ENCODE measurements around the gene NAPG.
"Not testable (repeated sequence)": the region's sequence is repeated elsewhere in the genome, so short reads cannot be mapped to it uniquely, and the experiment has no call there.

Gene NAPG

GRCh38 chr18:10559553-10560451 is 34.0 kb downstream of the NAPG start:
- peak overlapping the region in 1 of 2 donors; percentile 56 for H3K4me3 ChIP-seq (ENCODE audit: low read length in 2 of 2)
- H3K36me3 ChIP-seq (ENCODE audit: control insufficient read depth in 2 of 2, insufficient read depth in 2 of 2, low read length in 2 of 2) = peaks cover 15 to 28% of the 10 kb centered on the region in 2 donors
- H3K9ac ChIP-seq (ENCODE audit: low read depth in 1 of 2, low read length in 2 of 2) = peak overlapping the region; percentile 4 to 37
- no peak overlapping the region for H3K27ac ChIP-seq (ENCODE audit: low read depth in 2 of 2, low read length in 2 of 2)
- H3K4me1 ChIP-seq (ENCODE audit: control insufficient read depth in 2 of 2, insufficient read depth in 2 of 2, low read length in 2 of 2) = peaks cover 0 to 5% of the 10 kb centered on the region in 2 donors
- no peaks in the 10 kb centered on the region for H3K9me3 ChIP-seq (ENCODE audit: control insufficient read depth in 2 of 2, low read length in 2 of 2)
- H3K27me3 ChIP-seq (ENCODE audit: control insufficient read depth in 2 of 2, insufficient read depth in 2 of 2, low read length in 2 of 2) = no peaks in the 10 kb centered on the region

- Histone ChIP-seq H3K9me3 (ENCODE audit: control insufficient read depth in 2 of 2, low read length in 2 of 2) (no peaks in the 10 kb centered on the region), H3K27me3 (ENCODE audit: control insufficient read depth in 2 of 2, insufficient read depth in 2 of 2, low read length in 2 of 2) (no peaks in the 10 kb centered on the region), H3K27ac (ENCODE audit: low read depth in 2 of 2, low read length in 2 of 2) (no peak overlapping the region), H3K4me1 (ENCODE audit: control insufficient read depth in 2 of 2, insufficient read depth in 2 of 2, low read length in 2 of 2) (peaks cover 0 to 5% of the 10 kb centered on the region in 2 donors), H3K4me3 (ENCODE audit: low read length in 2 of 2) (peak overlapping the region in 1 of 2 donors; percentile 56), H3K9ac (ENCODE audit: low read depth in 1 of 2, low read length in 2 of 2) (peak overlapping the region; percentile 4 to 37), H3K36me3 (ENCODE audit: control insufficient read depth in 2 of 2, insufficient read depth in 2 of 2, low read length in 2 of 2) (peaks cover 11 to 20% of the 10 kb centered on the region in 2 donors)
Observed at GRCh38 chr18:10560452-10561045, 34.7 kb downstream of the NAPG start.

- Histone ChIP-seq H3K27me3 (ENCODE audit: control insufficient read depth in 2 of 2, insufficient read depth in 2 of 2, low read length in 2 of 2) (no peaks in the 10 kb centered on the region), H3K4me3 (ENCODE audit: low read length in 2 of 2) (no peak overlapping the region), H3K27ac (ENCODE audit: low read depth in 2 of 2, low read length in 2 of 2) (no peak overlapping the region), H3K9me3 (ENCODE audit: control insufficient read depth in 2 of 2, low read length in 2 of 2) (no peaks in the 10 kb centered on the region), H3K9ac (ENCODE audit: low read depth in 1 of 2, low read length in 2 of 2) (no peak overlapping the region), H3K36me3 (ENCODE audit: control insufficient read depth in 2 of 2, insufficient read depth in 2 of 2, low read length in 2 of 2) (peaks cover 2 to 3% of the 10 kb centered on the region in 2 donors), H3K4me1 (ENCODE audit: control insufficient read depth in 2 of 2, insufficient read depth in 2 of 2, low read length in 2 of 2) (peaks cover 0 to 5% of the 10 kb centered on the region in 2 donors)
Observed at GRCh38 chr18:10562773-10563160, 36.9 kb downstream of the NAPG start.

GRCh38 chr18:10563886-10564285 is 38.1 kb downstream of the NAPG start:
- peaks cover 0 to 5% of the 10 kb centered on the region in 2 donors for H3K4me1 ChIP-seq (ENCODE audit: control insufficient read depth in 2 of 2, insufficient read depth in 2 of 2, low read length in 2 of 2)
- no peak overlapping the region for H3K9ac ChIP-seq (ENCODE audit: low read depth in 1 of 2, low read length in 2 of 2)

GRCh38 chr18:10564975-10565773 is 39.3 kb downstream of the NAPG start:
- no peaks in the 10 kb centered on the region for H3K27me3 ChIP-seq (ENCODE audit: control insufficient read depth in 2 of 2, insufficient read depth in 2 of 2, low read length in 2 of 2)
- no peaks in the 10 kb centered on the region for H3K36me3 ChIP-seq (ENCODE audit: control insufficient read depth in 2 of 2, insufficient read depth in 2 of 2, low read length in 2 of 2)
- no peak overlapping the region for H3K27ac ChIP-seq (ENCODE audit: low read depth in 2 of 2, low read length in 2 of 2)
- no peak overlapping the region for H3K9ac ChIP-seq (ENCODE audit: low read depth in 1 of 2, low read length in 2 of 2)
- no peaks in the 10 kb centered on the region for H3K9me3 ChIP-seq (ENCODE audit: control insufficient read depth in 2 of 2, low read length in 2 of 2)
- H3K4me1 ChIP-seq (ENCODE audit: control insufficient read depth in 2 of 2, insufficient read depth in 2 of 2, low read length in 2 of 2) = peaks cover 0 to 2% of the 10 kb centered on the region in 2 donors
- H3K4me3 ChIP-seq (ENCODE audit: low read length in 2 of 2) = no peak overlapping the region

More at GRCh38 chr18:10563886-10564285, 38.1 kb downstream of the NAPG start:
- Histone ChIP-seq H3K27ac (ENCODE audit: low read depth in 2 of 2, low read length in 2 of 2) (no peak overlapping the region), H3K4me3 (ENCODE audit: low read length in 2 of 2) (no peak overlapping the region), H3K9me3 (ENCODE audit: control insufficient read depth in 2 of 2, low read length in 2 of 2) (no peaks in the 10 kb centered on the region), H3K27me3 (ENCODE audit: control insufficient read depth in 2 of 2, insufficient read depth in 2 of 2, low read length in 2 of 2) (no peaks in the 10 kb centered on the region), H3K36me3 (ENCODE audit: control insufficient read depth in 2 of 2, insufficient read depth in 2 of 2, low read length in 2 of 2) (no peaks in the 10 kb centered on the region)

GRCh38 chr18:10565835-10566234 is 40.0 kb downstream of the NAPG start:
- no peaks in the 10 kb centered on the region for H3K27me3 ChIP-seq (ENCODE audit: control insufficient read depth in 2 of 2, insufficient read depth in 2 of 2, low read length in 2 of 2)
- H3K9ac ChIP-seq (ENCODE audit: low read depth in 1 of 2, low read length in 2 of 2) = no peak overlapping the region
- no peaks in the 10 kb centered on the region for H3K9me3 ChIP-seq (ENCODE audit: control insufficient read depth in 2 of 2, low read length in 2 of 2)
- no peaks in the 10 kb centered on the region for H3K4me1 ChIP-seq (ENCODE audit: control insufficient read depth in 2 of 2, insufficient read depth in 2 of 2, low read length in 2 of 2)
- no peaks in the 10 kb centered on the region for H3K36me3 ChIP-seq (ENCODE audit: control insufficient read depth in 2 of 2, insufficient read depth in 2 of 2, low read length in 2 of 2)
- H3K4me3 ChIP-seq (ENCODE audit: low read length in 2 of 2) = no peak overlapping the region
- H3K27ac ChIP-seq (ENCODE audit: low read depth in 2 of 2, low read length in 2 of 2) = no peak overlapping the region

- Histone ChIP-seq H3K9ac (ENCODE audit: low read depth in 1 of 2, low read length in 2 of 2) (no peak overlapping the region), H3K9me3 (ENCODE audit: control insufficient read depth in 2 of 2, low read length in 2 of 2) (no peaks in the 10 kb centered on the region), H3K4me1 (ENCODE audit: control insufficient read depth in 2 of 2, insufficient read depth in 2 of 2, low read length in 2 of 2) (no peaks in the 10 kb centered on the region), H3K4me3 (ENCODE audit: low read length in 2 of 2) (no peak overlapping the region), H3K36me3 (ENCODE audit: control insufficient read depth in 2 of 2, insufficient read depth in 2 of 2, low read length in 2 of 2) (no peaks in the 10 kb centered on the region), H3K27ac (ENCODE audit: low read depth in 2 of 2, low read length in 2 of 2) (no peak overlapping the region), H3K27me3 (ENCODE audit: control insufficient read depth in 2 of 2, insufficient read depth in 2 of 2, low read length in 2 of 2) (no peaks in the 10 kb centered on the region)
Observed at GRCh38 chr18:10566390-10566789, 40.6 kb downstream of the NAPG start.

GRCh38 chr18:10569941-10570340 is 44.1 kb downstream of the NAPG start:
- H3K27ac ChIP-seq (ENCODE audit: low read depth in 2 of 2, low read length in 2 of 2); H3K9ac ChIP-seq (ENCODE audit: low read depth in 1 of 2, low read length in 2 of 2): not testable (repeated sequence)

GRCh38 chr18:10570622-10571021 is 44.8 kb downstream of the NAPG start:
- Histone ChIP-seq H3K27ac (ENCODE audit: low read depth in 2 of 2, low read length in 2 of 2) (no peak overlapping the region), H3K4me1 (ENCODE audit: control insufficient read depth in 2 of 2, insufficient read depth in 2 of 2, low read length in 2 of 2) (no peaks in the 10 kb centered on the region), H3K27me3 (ENCODE audit: control insufficient read depth in 2 of 2, insufficient read depth in 2 of 2, low read length in 2 of 2) (no peaks in the 10 kb centered on the region), H3K4me3 (ENCODE audit: low read length in 2 of 2) (no peak overlapping the region), H3K9me3 (ENCODE audit: control insufficient read depth in 2 of 2, low read length in 2 of 2) (no peaks in the 10 kb centered on the region), H3K36me3 (ENCODE audit: control insufficient read depth in 2 of 2, insufficient read depth in 2 of 2, low read length in 2 of 2) (no peaks in the 10 kb centered on the region), H3K9ac (ENCODE audit: low read depth in 1 of 2, low read length in 2 of 2) (no peak overlapping the region)

More at GRCh38 chr18:10569941-10570340, 44.1 kb downstream of the NAPG start:
- not testable (repeated sequence) for H3K36me3 ChIP-seq (ENCODE audit: control insufficient read depth in 2 of 2, insufficient read depth in 2 of 2, low read length in 2 of 2); H3K27me3 ChIP-seq (ENCODE audit: control insufficient read depth in 2 of 2, insufficient read depth in 2 of 2, low read length in 2 of 2); H3K4me3 ChIP-seq (ENCODE audit: low read length in 2 of 2); H3K9me3 ChIP-seq (ENCODE audit: control insufficient read depth in 2 of 2, low read length in 2 of 2); H3K4me1 ChIP-seq (ENCODE audit: control insufficient read depth in 2 of 2, insufficient read depth in 2 of 2, low read length in 2 of 2)

GRCh38 chr18:10571537-10571936 is 45.7 kb downstream of the NAPG start:
- no peaks in the 10 kb centered on the region for H3K27me3 ChIP-seq (ENCODE audit: control insufficient read depth in 2 of 2, insufficient read depth in 2 of 2, low read length in 2 of 2)
- H3K4me1 ChIP-seq (ENCODE audit: control insufficient read depth in 2 of 2, insufficient read depth in 2 of 2, low read length in 2 of 2) = no peaks in the 10 kb centered on the region
- H3K27ac ChIP-seq (ENCODE audit: low read depth in 2 of 2, low read length in 2 of 2) = no peak overlapping the region
- no peak overlapping the region for H3K4me3 ChIP-seq (ENCODE audit: low read length in 2 of 2)
- no peaks in the 10 kb centered on the region for H3K9me3 ChIP-seq (ENCODE audit: control insufficient read depth in 2 of 2, low read length in 2 of 2)
- no peak overlapping the region for H3K9ac ChIP-seq (ENCODE audit: low read depth in 1 of 2, low read length in 2 of 2)
- no peaks in the 10 kb centered on the region for H3K36me3 ChIP-seq (ENCODE audit: control insufficient read depth in 2 of 2, insufficient read depth in 2 of 2, low read length in 2 of 2)

All from mucosa of rectum (tissue), 2 donors.